GM19035 (cell line): ENCODE results near the gene RGS8.

Experiments used
- ATAC-seq: cut with Tn5 transposase; IDR thresholded peaks from one replicate; pipeline ENCODE4 v1.9.1; 2021; ENCODE audit not compliant: unreplicated experiment

Gene RGS8

DNA sequence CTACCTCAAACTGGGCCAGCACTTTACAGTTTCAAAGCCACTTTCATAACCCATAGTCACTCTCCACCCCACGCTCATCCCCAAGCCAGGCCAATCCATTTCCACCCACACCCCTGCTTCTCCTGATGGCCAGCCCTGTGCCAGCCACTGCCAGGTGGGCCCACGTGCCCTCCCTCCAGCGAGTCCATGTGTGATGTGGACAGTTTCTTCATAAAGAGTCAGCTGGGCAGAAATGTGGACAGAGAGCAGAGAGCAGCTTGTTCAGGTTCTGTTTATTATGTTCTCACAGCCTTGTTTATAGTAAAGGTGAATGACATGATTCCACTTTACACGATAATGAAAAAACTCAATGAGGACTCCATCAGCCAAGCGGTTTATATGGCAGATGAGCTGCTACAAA, 42.8 kb downstream of the RGS8 start:
- no peak for ATAC-seq

DNA sequence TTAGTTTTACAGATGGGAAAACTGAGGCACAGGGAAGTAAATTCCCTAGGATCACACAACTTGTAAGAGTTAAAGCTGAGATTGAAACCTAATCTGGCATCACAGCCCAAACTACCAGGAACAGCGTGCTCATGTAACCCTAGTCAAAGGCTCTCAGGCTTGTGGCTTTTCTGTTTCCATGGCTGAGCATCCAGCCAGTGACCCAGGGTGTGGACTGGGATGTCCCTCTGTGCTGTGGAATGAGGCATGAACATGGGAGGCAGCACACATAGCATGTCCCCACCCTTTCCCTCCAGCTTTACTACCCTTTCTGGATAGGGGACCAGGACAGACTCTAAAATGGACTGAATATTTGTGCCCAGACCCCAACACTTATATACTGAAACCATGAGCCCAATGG, 45.1 kb downstream of the RGS8 start:
- no peak for ATAC-seq

DNA sequence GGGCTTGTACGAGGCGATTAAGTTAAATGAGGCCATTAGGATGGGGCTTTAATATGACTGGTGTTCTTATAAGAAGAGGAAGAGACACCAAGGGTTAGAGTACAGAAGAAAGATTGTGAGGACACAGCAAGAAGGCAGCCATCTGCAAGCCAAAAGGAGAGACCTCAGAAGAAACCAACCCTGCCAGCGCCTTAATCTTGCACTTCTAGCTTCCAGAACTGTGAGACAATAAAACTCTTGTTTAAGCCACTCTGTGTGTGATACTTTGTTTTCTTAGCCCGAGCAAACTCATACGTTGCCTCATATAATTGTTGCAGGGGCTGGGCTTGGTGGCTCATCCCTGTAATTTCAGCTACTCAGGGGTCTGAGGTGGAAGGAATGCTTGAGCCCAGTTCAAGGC, 46.6 kb downstream of the RGS8 start:
- ATAC-seq: no peak

DNA sequence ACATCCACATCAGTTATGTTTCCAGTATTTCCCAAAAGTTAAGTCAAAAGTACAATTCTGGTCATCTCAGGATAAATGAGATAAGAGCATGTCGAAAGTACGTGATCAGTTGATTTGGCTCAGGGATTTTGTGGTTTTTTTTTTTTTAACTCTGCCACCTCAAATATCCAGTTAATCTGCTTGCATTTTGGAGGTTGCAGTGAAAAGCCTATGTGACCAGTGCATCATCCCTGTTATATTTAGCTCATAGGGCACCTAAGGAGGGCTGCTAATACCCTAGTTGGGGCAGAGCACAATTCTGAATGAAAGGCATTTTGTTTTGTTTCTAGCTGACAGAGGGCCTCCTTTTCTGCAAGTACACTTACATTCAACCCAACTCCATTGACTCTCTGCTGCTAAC, 48.5 kb downstream of the RGS8 start:
- ATAC-seq: no peak
